CD8-positive, alpha-beta memory T cell (primary cell): ENCODE measurements around the gene CWC25. TPM values are rescaled to one million over a fixed set of nuclear protein-coding genes. Genes with fewer than 3 reads are reported as not detected.
A peak's percentile ranks its signal among the peaks of the same experiment; 100 is the strongest.
"Not testable (repeated sequence)": the region's sequence is repeated elsewhere in the genome, so short reads cannot be mapped to it uniquely, and the experiment has no call there.

Source experiments
- CTCF ChIA-PET: fragments of 350-600 bp; sonication (Branson Sonifier 250); formaldehyde crosslinking; loops from one replicate; lab custom pipeline; 2021; ENCODE audit warnings: antibody characterized with exemption; lab: Charles Lee
- POLR2A ChIA-PET: fragments of 350-600 bp; sonication (Branson Sonifier 250); formaldehyde crosslinking; loops from one replicate; lab custom pipeline; 2021; ENCODE audit warnings: antibody characterized with exemption; lab: Charles Lee
- DNase-seq, 5 donors: peaks; one replicate each; pipeline versions ENCODE4 v3.0.0 to v3.0.0-alpha.2; 2020 to 2022; ENCODE audit warnings: mixed read lengths in 1 of 5
- H3K27ac ChIP-seq: one replicate; pipeline ENCODE4 v1.7.0; 2013; ENCODE audit warnings: low read depth, mild to moderate bottlenecking, low read length, moderate library complexity
- H3K27me3 ChIP-seq: 2 replicates; pipeline ENCODE4 v1.7.0; 2013; ENCODE audit warnings: low read length, mild to moderate bottlenecking; ENCODE audit not compliant: insufficient read depth, poor library complexity, severe bottlenecking
- H3K36me3 ChIP-seq: 2 replicates; pipeline ENCODE4 v1.7.0; 2013; ENCODE audit warnings: mild to moderate bottlenecking, low read length, moderate library complexity; ENCODE audit not compliant: insufficient read depth
- H3K4me1 ChIP-seq: 2 replicates; pipeline ENCODE4 v1.7.0; 2013; ENCODE audit warnings: mild to moderate bottlenecking, low read length, moderate library complexity; ENCODE audit not compliant: insufficient read depth
- H3K4me3 ChIP-seq: 2 replicates; pipeline ENCODE4 v1.7.0; 2013; ENCODE audit warnings: mild to moderate bottlenecking, low read length
- H3K9me3 ChIP-seq: 2 replicates; pipeline ENCODE4 v1.7.0; 2013; ENCODE audit warnings: mild to moderate bottlenecking, low read length
- H3K27ac Mint-ChIP-seq, 8 donors: one replicate each; pipeline ENCODE4 v1.8.0; 2020 to 2021; ENCODE audit warnings: mixed read lengths in 8 of 8, mild to moderate bottlenecking in 6 of 8, inconsistent platforms in 3 of 8, moderate library complexity in 3 of 8
- H3K27me3 Mint-ChIP-seq, 2 donors: one replicate each; pipeline ENCODE4 v1.8.0; 2020 to 2021; ENCODE audit warnings: mixed read lengths in 2 of 2, mild to moderate bottlenecking in 1 of 2, moderate library complexity in 1 of 2
- H3K36me3 Mint-ChIP-seq, 3 donors: one replicate each; pipeline ENCODE4 v1.8.0; 2020 to 2021; ENCODE audit warnings: mixed read lengths in 3 of 3, inconsistent platforms in 1 of 3, mild to moderate bottlenecking in 1 of 3
- H3K4me1 Mint-ChIP-seq, 3 donors: one replicate each; pipeline ENCODE4 v1.8.0; 2020 to 2021; ENCODE audit warnings: mixed read lengths in 3 of 3, inconsistent platforms in 1 of 3, mild to moderate bottlenecking in 1 of 3
- H3K4me3 Mint-ChIP-seq, 7 donors: one replicate each; pipeline ENCODE4 v1.8.0; 2020 to 2021; ENCODE audit warnings: mixed read lengths in 7 of 7, mild to moderate bottlenecking in 6 of 7, moderate library complexity in 4 of 7, inconsistent platforms in 2 of 7
- H3K9me3 Mint-ChIP-seq, 5 donors: one replicate each; pipeline ENCODE4 v1.8.0; 2020 to 2022; ENCODE audit warnings: mixed read lengths in 5 of 5, mild to moderate bottlenecking in 3 of 5, moderate library complexity in 2 of 5, inconsistent platforms in 1 of 5
- polyA plus RNA-seq: library from polyadenylated mRNA; unstranded; fragments of 300-500 nt; fragmentation: Illumina TruSeq; gene quantifications from one replicate; pipeline ENCODE4 v1.2.3, GENCODE V29; 2021
- total RNA-seq, 2 experiments: library from RNA; stranded (reverse); gene quantifications; one replicate each; pipeline ENCODE4 v1.2.3, GENCODE V29; 2021

The CWC25 gene
- total and polyA plus RNA-seq, 3 experiments from 2014 or later = 11.5 to 31.7 (median 31.3) TPM

GRCh38 chr17:38864636-38865398, 39.7 kb upstream of the CWC25 start:
- peaks cover 16 to 20% (median 18%) of the 10 kb centered on the region in 3 donors for H3K4me1 Mint-ChIP-seq
- H3K27me3 Mint-ChIP-seq = peaks cover 0 to 12% of the 10 kb centered on the region in 2 donors
- H3K27ac Mint-ChIP-seq = no peak overlapping the region
- DNase-seq = no peak
- Histone ChIP-seq H3K4me1 (peaks cover 13% of the 10 kb centered on the region), H3K4me3 (no peak overlapping the region), H3K9me3 (no peaks in the 10 kb centered on the region), H3K36me3 (no peaks in the 10 kb centered on the region), H3K27me3 (no peaks in the 10 kb centered on the region), H3K27ac (no peak overlapping the region)
- H3K4me3 Mint-ChIP-seq = no peak overlapping the region
- POLR2A ChIA-PET = interaction anchor here (0.7 kb wide), 1 partner anchor 11 kb away, joined by 4 read pairs; no protein-coding TSS in a partner anchor
- peaks cover 0 to 4% (median 0%) of the 10 kb centered on the region in 3 donors for H3K36me3 Mint-ChIP-seq
- H3K9me3 Mint-ChIP-seq = no peaks in the 10 kb centered on the region
- CTCF ChIA-PET = interaction anchor here (0.8 kb wide), 1 partner anchor 300 kb away, joined by 3 read pairs; no protein-coding TSS in a partner anchor

- Histone ChIP-seq H3K27ac (no peak overlapping the region), H3K27me3 (no peaks in the 10 kb centered on the region), H3K4me3 (no peak overlapping the region), H3K9me3 (no peaks in the 10 kb centered on the region), H3K36me3 (no peaks in the 10 kb centered on the region), H3K4me1 (no peaks in the 10 kb centered on the region)
- H3K27ac Mint-ChIP-seq = peak overlapping the region in 1 of 8 donors; percentile 58
- H3K27me3 Mint-ChIP-seq = no peaks in the 10 kb centered on the region
- H3K4me3 Mint-ChIP-seq = peak overlapping the region in 1 of 7 donors; percentile 54
- H3K36me3 Mint-ChIP-seq = no peaks in the 10 kb centered on the region
- no peaks in the 10 kb centered on the region for H3K9me3 Mint-ChIP-seq
- no peaks in the 10 kb centered on the region for H3K4me1 Mint-ChIP-seq
- DNase-seq = no peak
- ChIA-PET POLR2A (no interaction called here), CTCF (interaction anchor here (1.5 kb wide), 1 partner anchor 303 kb away, joined by 3 read pairs; no protein-coding TSS in a partner anchor)
Measured at GRCh38 chr17:38861399-38861843, 36.3 kb upstream of the CWC25 start.

- H3K27me3 ChIP-seq = no peaks in the 10 kb centered on the region
- ChIA-PET CTCF (no interaction called here), POLR2A (no interaction called here)
- H3K36me3 Mint-ChIP-seq = peaks cover 0 to 15% (median 4%) of the 10 kb centered on the region in 3 donors
- no peak for DNase-seq
- no peaks in the 10 kb centered on the region for H3K27me3 Mint-ChIP-seq
- no peak overlapping the region for H3K4me3 Mint-ChIP-seq
- H3K4me3 ChIP-seq = no peak overlapping the region
- H3K27ac ChIP-seq = no peak overlapping the region
- no peaks in the 10 kb centered on the region for H3K9me3 ChIP-seq
- H3K27ac Mint-ChIP-seq = peak overlapping the region in 1 of 8 donors; percentile 2
- H3K4me1 ChIP-seq = peaks cover 19% of the 10 kb centered on the region
- peaks cover 8% of the 10 kb centered on the region for H3K36me3 ChIP-seq
- H3K4me1 Mint-ChIP-seq = peaks cover 21 to 24% (median 21%) of the 10 kb centered on the region in 3 donors
- no peaks in the 10 kb centered on the region for H3K9me3 Mint-ChIP-seq
Measured at GRCh38 chr17:38857271-38857670, 32.1 kb upstream of the CWC25 start.

GRCh38 chr17:38855101-38855714, 30.1 kb upstream of the CWC25 start:
- POLR2A ChIA-PET = interaction anchor here (1.1 to 3.5 kb wide), 4 partner anchors 13 to 153 kb away, joined by 3 to 57 read pairs (median 19); partner anchors contain the start of genes CWC25 and LASP1

GRCh38 chr17:38853292-38854219, 28.4 kb upstream of the CWC25 start, which contains the start of gene RPL23:
RPL23 (minus strand) TSS chr17:38853721; CDS start chr17:38853710, 11 bp downstream.
- CTCF ChIA-PET = interaction anchor here (0.6 to 3.1 kb wide), 12 partner anchors 14 to 399 kb away, joined by 3 to 19 read pairs (median 3); partner anchors contain the start of gene LASP1
- H3K9me3 ChIP-seq = no peaks in the 10 kb centered on the region
- H3K27ac Mint-ChIP-seq = peak within 1 kb of the TSS; percentile 96 to 100 (median 99)

More at GRCh38 chr17:38855101-38855714, 30.1 kb upstream of the CWC25 start:
- Mint-ChIP-seq H3K27ac (peak overlapping the region in 6 of 8 donors; percentile 17 to 98 (median 83)), H3K4me1 (peaks cover 41 to 44% (median 42%) of the 10 kb centered on the region in 3 donors), H3K4me3 (peak overlapping the region in 3 of 7 donors; percentile 6 to 38 (median 8)), H3K36me3 (peaks cover 0 to 36% (median 15%) of the 10 kb centered on the region in 3 donors)
- H3K36me3 ChIP-seq = peaks cover 19% of the 10 kb centered on the region
- not testable (repeated sequence) for H3K27me3 Mint-ChIP-seq, H3K4me3 ChIP-seq, H3K27me3 ChIP-seq, H3K9me3 ChIP-seq, H3K9me3 Mint-ChIP-seq, H3K27ac ChIP-seq, DNase-seq
- CTCF ChIA-PET = interaction anchor here (0.9 to 3.1 kb wide), 7 partner anchors 8 to 128 kb away, joined by 3 to 19 read pairs (median 8); partner anchors contain the start of gene LASP1
- peaks cover 36% of the 10 kb centered on the region for H3K4me1 ChIP-seq

GRCh38 chr17:38852771-38853291, 27.7 kb upstream of the CWC25 start:
- Mint-ChIP-seq H3K4me1 (peaks cover 41 to 46% (median 42%) of the 10 kb centered on the region in 3 donors), H3K9me3 (no peaks in the 10 kb centered on the region), H3K27ac (peak overlapping the region; percentile 96 to 100 (median 99)), H3K36me3 (peaks cover 0 to 57% (median 20%) of the 10 kb centered on the region in 3 donors), H3K4me3 (peak overlapping the region; percentile 88 to 97 (median 92)), H3K27me3 (no peaks in the 10 kb centered on the region)
- ChIA-PET POLR2A (interaction anchor here (1.2 to 3.5 kb wide), 8 partner anchors 11 to 115 kb away, joined by 5 to 57 read pairs (median 6); partner anchors contain the start of genes CWC25, FBXO47, LASP1 and PIP4K2B), CTCF (interaction anchor here (0.6 to 3.1 kb wide), 6 partner anchors 14 to 130 kb away, joined by 3 to 19 read pairs (median 8); partner anchors contain the start of gene LASP1)
- Histone ChIP-seq H3K4me1 (peaks cover 36% of the 10 kb centered on the region), H3K36me3 (peaks cover 36% of the 10 kb centered on the region), H3K27me3 (no peaks in the 10 kb centered on the region), H3K4me3 (peak overlapping the region; percentile 90), H3K27ac (peak overlapping the region; percentile 94), H3K9me3 (no peaks in the 10 kb centered on the region)
- peak in 3 of 5 donors; percentile 42 to 56 (median 51) for DNase-seq

More at GRCh38 chr17:38853292-38854219, 28.4 kb upstream of the CWC25 start, which contains the start of gene RPL23:
- H3K27me3 Mint-ChIP-seq = no peaks in the 10 kb centered on the region
- Histone ChIP-seq H3K36me3 (peaks cover 29% of the 10 kb centered on the region), H3K27me3 (no peaks in the 10 kb centered on the region), H3K4me3 (peak within 1 kb of the TSS; percentile 90), H3K27ac (peak within 1 kb of the TSS; percentile 94), H3K4me1 (peaks cover 36% of the 10 kb centered on the region)
- peaks cover 0 to 50% (median 20%) of the 10 kb centered on the region in 3 donors for H3K36me3 Mint-ChIP-seq
- POLR2A ChIA-PET = interaction anchor here (0.6 to 3.5 kb wide), 21 partner anchors 9 to 311 kb away, joined by 3 to 57 read pairs (median 5); partner anchors contain the start of genes CWC25, FBXO47, LASP1 and PIP4K2B
- no peaks in the 10 kb centered on the region for H3K9me3 Mint-ChIP-seq
- peak; percentile 82 to 93 (median 90) for DNase-seq
- peak within 1 kb of the TSS; percentile 88 to 97 (median 92) for H3K4me3 Mint-ChIP-seq
- peaks cover 41 to 46% (median 42%) of the 10 kb centered on the region in 3 donors for H3K4me1 Mint-ChIP-seq
